Karpas-422 (cell line): ENCODE results near the gene ANKS1B. TPM values are rescaled to one million over a fixed set of nuclear protein-coding genes. Genes with fewer than 3 reads are reported as not detected.

Source experiments
- DNase-seq: peaks from one replicate; pipeline ENCODE4 v3.0.0-alpha.2; 2015
- H2AFZ ChIP-seq: fragments of 200-600 bp; sonication (generic); 2 replicates; pipeline ENCODE4 v1.6.1; 2014; ENCODE audit warnings: antibody characterized with exemption, low read length, mixed read lengths
- H3K27ac ChIP-seq: fragments of 200-600 bp; sonication (generic); 2 replicates; pipeline ENCODE4 v1.5.1; 2014; ENCODE audit warnings: mild to moderate bottlenecking, low read length, moderate library complexity
- H3K27me3 ChIP-seq: fragments of 200-600 bp; sonication (generic); 2 replicates; pipeline ENCODE4 v1.6.1; 2014; ENCODE audit warnings: low read length, mixed read lengths
- H3K36me3 ChIP-seq: fragments of 200-600 bp; sonication (generic); 2 replicates; pipeline ENCODE4 v1.6.1; 2014; ENCODE audit warnings: low read length, mixed read lengths; ENCODE audit not compliant: insufficient read depth
- H3K4me1 ChIP-seq: fragments of 200-600 bp; sonication (generic); 2 replicates; pipeline ENCODE4 v1.6.1; 2014; ENCODE audit warnings: mild to moderate bottlenecking, low read length, mixed read lengths
- H3K4me2 ChIP-seq: fragments of 200-600 bp; sonication (generic); 2 replicates; pipeline ENCODE4 v1.6.1; 2014; ENCODE audit warnings: low read length, low read depth, mild to moderate bottlenecking; ENCODE audit not compliant: poor library complexity, severe bottlenecking
- H3K4me3 ChIP-seq: fragments of 200-600 bp; sonication (generic); 2 replicates; pipeline ENCODE4 v1.5.1; 2014; ENCODE audit warnings: mild to moderate bottlenecking, antibody characterized with exemption, low read length, mixed read lengths
- H3K79me2 ChIP-seq: fragments of 200-600 bp; sonication (generic); 2 replicates; pipeline ENCODE4 v1.6.1; 2014; ENCODE audit warnings: mild to moderate bottlenecking, low read length, mixed read lengths
- H3K9ac ChIP-seq: fragments of 200-600 bp; sonication (generic); 2 replicates; pipeline ENCODE4 v1.6.0; 2014; ENCODE audit warnings: low read length
- H3K9me2 ChIP-seq: fragments of 200-600 bp; sonication (generic), shearing (Covaris generic); replicated peaks from 2 replicates; pipeline ENCODE4 v1.6.0; 2014; ENCODE audit warnings: mild to moderate bottlenecking, low read length, moderate library complexity; ENCODE audit not compliant: insufficient read depth
- H3K9me3 ChIP-seq: fragments of 300-700, 200-600 bp; sonication (generic); 2 replicates; pipeline ENCODE4 v1.6.1; 2014; ENCODE audit warnings: low read length, mixed read lengths
- H4K20me1 ChIP-seq: fragments of 200-600 bp; sonication (generic); 2 replicates; pipeline ENCODE4 v1.6.1; 2014; ENCODE audit warnings: mild to moderate bottlenecking, antibody characterized with exemption, low read length, low read depth; ENCODE audit not compliant: insufficient read depth
- total RNA-seq: library from RNA; depleted of rRNA; stranded (reverse); fragments of >200 nt; shearing (Covaris generic); gene quantifications from 2 replicates; pipeline ENCODE4 v1.2.3, GENCODE V29; 2014; ENCODE audit warnings: low replicate concordance

ANKS1B gene
- total RNA-seq, 1 experiment from 2014 or later, result 23.4 TPM

- Histone ChIP-seq H3K27me3 (no peaks in the 10 kb centered on the region), H4K20me1 (no peaks in the 10 kb centered on the region), H3K9me2 (no peaks in the 10 kb centered on the region), H3K36me3 (no peaks in the 10 kb centered on the region), H3K9me3 (no peaks in the 10 kb centered on the region), H3K4me1 (0 out of 2 replicates have a peak, but pooled peaks cover 3% of the 10 kb centered on the region), H3K27ac (no peak overlapping the region), H3K79me2 (no peaks in the 10 kb centered on the region), H3K4me2 (no peak overlapping the region), H2AFZ (no peak overlapping the region), H3K4me3 (no peak overlapping the region), H3K9ac (no peak overlapping the region)
- DNase-seq, result no peak
Observed at GRCh38 chr12:99957866-99958466, 26.8 kb downstream of the ANKS1B start.

GRCh38 chr12:99954724-99955123 is 30.0 kb downstream of the ANKS1B start:
- no peaks in the 10 kb centered on the region for H3K9me3 ChIP-seq
- no peak overlapping the region for H3K4me2 ChIP-seq
- 0 out of 2 replicates have a peak, but pooled peaks cover 1% of the 10 kb centered on the region for H3K4me1 ChIP-seq
- H3K27ac ChIP-seq, result no peak overlapping the region
- no peak for DNase-seq
- no peak overlapping the region for H2AFZ ChIP-seq
- H3K36me3 ChIP-seq, result no peaks in the 10 kb centered on the region
- no peak overlapping the region for H3K4me3 ChIP-seq
- no peaks in the 10 kb centered on the region for H3K27me3 ChIP-seq
- H4K20me1 ChIP-seq, result no peaks in the 10 kb centered on the region
- H3K79me2 ChIP-seq, result no peaks in the 10 kb centered on the region
- no peak overlapping the region for H3K9ac ChIP-seq
- H3K9me2 ChIP-seq, result no peaks in the 10 kb centered on the region

- no peaks in the 10 kb centered on the region for H4K20me1 ChIP-seq
- H3K9me3 ChIP-seq, result no peaks in the 10 kb centered on the region
- no peak overlapping the region for H3K9ac ChIP-seq
- H3K27me3 ChIP-seq, result no peaks in the 10 kb centered on the region
- no peak overlapping the region for H3K27ac ChIP-seq
- H3K4me1 ChIP-seq, result no peaks in the 10 kb centered on the region
- H3K9me2 ChIP-seq, result no peaks in the 10 kb centered on the region
- H3K4me3 ChIP-seq, result no peak overlapping the region
- H3K4me2 ChIP-seq, result no peak overlapping the region
- no peak for DNase-seq
- no peaks in the 10 kb centered on the region for H3K79me2 ChIP-seq
- no peak overlapping the region for H2AFZ ChIP-seq
- H3K36me3 ChIP-seq, result no peaks in the 10 kb centered on the region
Observed at GRCh38 chr12:99948370-99948769, 36.4 kb downstream of the ANKS1B start.

- H2AFZ ChIP-seq, result no peak overlapping the region
- no peaks in the 10 kb centered on the region for H3K9me3 ChIP-seq
- no peaks in the 10 kb centered on the region for H3K4me1 ChIP-seq
- H3K36me3 ChIP-seq, result no peaks in the 10 kb centered on the region
- no peak overlapping the region for H3K9ac ChIP-seq
- no peak overlapping the region for H3K4me3 ChIP-seq
- H4K20me1 ChIP-seq, result no peaks in the 10 kb centered on the region
- H3K27me3 ChIP-seq, result no peaks in the 10 kb centered on the region
- H3K9me2 ChIP-seq, result no peaks in the 10 kb centered on the region
- no peak overlapping the region for H3K4me2 ChIP-seq
- no peaks in the 10 kb centered on the region for H3K79me2 ChIP-seq
- DNase-seq, result no peak
- no peak overlapping the region for H3K27ac ChIP-seq
Observed at GRCh38 chr12:99946131-99946530, 38.6 kb downstream of the ANKS1B start.

GRCh38 chr12:99935608-99936007 is 49.1 kb downstream of the ANKS1B start:
- no peaks in the 10 kb centered on the region for H3K4me1 ChIP-seq
- no peak overlapping the region for H2AFZ ChIP-seq
- DNase-seq, result no peak
- H3K36me3 ChIP-seq, result no peaks in the 10 kb centered on the region
- no peaks in the 10 kb centered on the region for H3K9me2 ChIP-seq
- no peak overlapping the region for H3K27ac ChIP-seq
- H4K20me1 ChIP-seq, result no peaks in the 10 kb centered on the region
- no peaks in the 10 kb centered on the region for H3K27me3 ChIP-seq
- no peak overlapping the region for H3K4me2 ChIP-seq
- no peak overlapping the region for H3K4me3 ChIP-seq
- no peaks in the 10 kb centered on the region for H3K9me3 ChIP-seq
- H3K79me2 ChIP-seq, result no peaks in the 10 kb centered on the region
- H3K9ac ChIP-seq, result no peak overlapping the region

GRCh38 chr12:99926511-99927169 is 58.1 kb downstream of the ANKS1B start:
- no peaks in the 10 kb centered on the region for H3K79me2 ChIP-seq

GRCh38 chr12:99920353-99920960 is 64.3 kb downstream of the ANKS1B start:
- Histone ChIP-seq H3K9me2 (no peaks in the 10 kb centered on the region), H2AFZ (no peak overlapping the region), H3K36me3 (no peaks in the 10 kb centered on the region), H3K79me2 (no peaks in the 10 kb centered on the region), H3K27ac (no peak overlapping the region), H3K4me3 (no peak overlapping the region), H3K27me3 (no peaks in the 10 kb centered on the region), H3K9ac (no peak overlapping the region), H3K4me1 (no peaks in the 10 kb centered on the region), H4K20me1 (no peaks in the 10 kb centered on the region), H3K4me2 (no peak overlapping the region), H3K9me3 (no peaks in the 10 kb centered on the region)
- DNase-seq, result no peak

More at GRCh38 chr12:99926511-99927169, 58.1 kb downstream of the ANKS1B start:
- Histone ChIP-seq H3K4me3 (no peak overlapping the region), H2AFZ (no peak overlapping the region), H3K9me3 (no peaks in the 10 kb centered on the region), H3K9me2 (no peaks in the 10 kb centered on the region), H3K4me1 (no peaks in the 10 kb centered on the region), H3K27me3 (no peaks in the 10 kb centered on the region), H3K36me3 (no peaks in the 10 kb centered on the region), H4K20me1 (no peaks in the 10 kb centered on the region), H3K27ac (no peak overlapping the region), H3K4me2 (no peak overlapping the region), H3K9ac (no peak overlapping the region)
- DNase-seq, result no peak

GRCh38 chr12:99917711-99918402 is 66.9 kb downstream of the ANKS1B start:
- Histone ChIP-seq H3K4me1 (no peaks in the 10 kb centered on the region), H2AFZ (no peak overlapping the region), H3K4me3 (no peak overlapping the region), H3K9me3 (no peaks in the 10 kb centered on the region), H3K9me2 (no peaks in the 10 kb centered on the region), H3K27me3 (no peaks in the 10 kb centered on the region; the same call in 1 of the 2 replicates), H4K20me1 (no peaks in the 10 kb centered on the region), H3K36me3 (no peaks in the 10 kb centered on the region), H3K79me2 (no peaks in the 10 kb centered on the region), H3K9ac (no peak overlapping the region), H3K27ac (no peak overlapping the region), H3K4me2 (no peak overlapping the region)
- no peak for DNase-seq
